Suprapubic skin (tissue), 4 donors: ENCODE measurements around the gene NCLN. TPM values are rescaled to one million over a fixed set of nuclear protein-coding genes. Genes with fewer than 3 reads are reported as not detected.

ENCODE experiments used
- DNase-seq, 2 donors: peaks; one replicate each; pipeline ENCODE4 v3.0.0-alpha.2; 2019; ENCODE audit warnings: low spot score in 2 of 2
- H3K27ac ChIP-seq: fragments of 200-600 bp; sonication (generic); one replicate; pipeline ENCODE4 v1.5.1; 2019
- H3K27me3 ChIP-seq: fragments of 200-600 bp; sonication (generic); one replicate; pipeline ENCODE4 v1.5.1; 2019
- H3K36me3 ChIP-seq: fragments of 200-600 bp; sonication (generic); one replicate; pipeline ENCODE4 v1.5.1; 2019
- H3K4me1 ChIP-seq: fragments of 200-600 bp; sonication (generic); one replicate; pipeline ENCODE4 v1.5.1; 2019
- H3K4me3 ChIP-seq: fragments of 200-600 bp; sonication (generic); one replicate; pipeline ENCODE4 v1.5.1; 2019; ENCODE audit warnings: mild to moderate bottlenecking
- H3K9me3 ChIP-seq: fragments of 200-600 bp; sonication (generic); one replicate; pipeline ENCODE4 v1.5.1; 2019
- EP300 ChIP-seq: sonication (generic); formaldehyde crosslinking; IDR thresholded peaks from one replicate; pipeline ENCODE4 v1.6.1; 2017; ENCODE audit warnings: antibody characterized with exemption
- POLR2A ChIP-seq, 2 donors: fragments of 450-650 bp; IDR thresholded peaks; one replicate each; pipeline ENCODE4 v1.6.1; 2017; ENCODE audit warnings: antibody characterized with exemption in 2 of 2, mild to moderate bottlenecking in 2 of 2, moderate library complexity in 2 of 2
- POLR2AphosphoS5 ChIP-seq, 3 donors: sonication (generic); formaldehyde crosslinking; IDR thresholded peaks; one replicate each; pipeline ENCODE4 v1.6.1; 2017; ENCODE audit warnings: antibody characterized with exemption in 3 of 3
- WGBS: methylation state at CpG from one replicate; pipeline ENCODE4 v1.1.5; 2018; 5-methylcytosine and 5-hydroxymethylcytosine counted together
- total RNA-seq, 4 donors: library from RNA; depleted of rRNA; stranded (reverse); fragments of >200 nt; gene quantifications; one replicate each; pipeline ENCODE4 v1.1.0, GENCODE V29; 2016
- TF ChIP-seq, protein P1 (sequence below), 2 donors: fragments of 200-600 bp in 1 of 2; fragments of 450-650 bp in 1 of 2; sonication (generic) in 1 of 2; IDR thresholded peaks; one replicate each; pipeline ENCODE4 v1.5.1; 2016 to 2019; ENCODE audit warnings: antibody characterized with exemption in 2 of 2, mild to moderate bottlenecking in 1 of 2, moderate library complexity in 1 of 2

NCLN gene
- total RNA-seq, 4 donors from 2014 or later = 31.1 to 66.7 (median 35.0) TPM

- Histone ChIP-seq H3K4me1 (peaks cover 4% of the 10 kb centered on the region), H3K27ac (no peak overlapping the region), H3K27me3 (no peaks in the 10 kb centered on the region), H3K9me3 (no peaks in the 10 kb centered on the region), H3K36me3 (peaks cover 21% of the 10 kb centered on the region), H3K4me3 (no peak overlapping the region)
- TF ChIP-seq EP300 (no peak), POLR2A (IDR thresholded peaks at IDR 0.05) (no peak), POLR2AphosphoS5 (IDR thresholded peaks at IDR 0.05) (no peak)
- TF ChIP-seq, protein P1, sequence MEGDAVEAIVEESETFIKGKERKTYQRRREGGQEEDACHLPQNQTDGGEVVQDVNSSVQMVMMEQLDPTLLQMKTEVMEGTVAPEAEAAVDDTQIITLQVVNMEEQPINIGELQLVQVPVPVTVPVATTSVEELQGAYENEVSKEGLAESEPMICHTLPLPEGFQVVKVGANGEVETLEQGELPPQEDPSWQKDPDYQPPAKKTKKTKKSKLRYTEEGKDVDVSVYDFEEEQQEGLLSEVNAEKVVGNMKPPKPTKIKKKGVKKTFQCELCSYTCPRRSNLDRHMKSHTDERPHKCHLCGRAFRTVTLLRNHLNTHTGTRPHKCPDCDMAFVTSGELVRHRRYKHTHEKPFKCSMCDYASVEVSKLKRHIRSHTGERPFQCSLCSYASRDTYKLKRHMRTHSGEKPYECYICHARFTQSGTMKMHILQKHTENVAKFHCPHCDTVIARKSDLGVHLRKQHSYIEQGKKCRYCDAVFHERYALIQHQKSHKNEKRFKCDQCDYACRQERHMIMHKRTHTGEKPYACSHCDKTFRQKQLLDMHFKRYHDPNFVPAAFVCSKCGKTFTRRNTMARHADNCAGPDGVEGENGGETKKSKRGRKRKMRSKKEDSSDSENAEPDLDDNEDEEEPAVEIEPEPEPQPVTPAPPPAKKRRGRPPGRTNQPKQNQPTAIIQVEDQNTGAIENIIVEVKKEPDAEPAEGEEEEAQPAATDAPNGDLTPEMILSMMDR (IDR thresholded peaks at IDR 0.05) = no peak
- whole genome bisulfite sequencing = 90% methylated on average over 17 of the region's 20 CpGs
- no peak for DNase-seq
These were observed 37.2 kb upstream of the NCLN start for GRCh38 chr19:3148503-3148902.

- Histone ChIP-seq H3K4me1 (peaks cover 4% of the 10 kb centered on the region), H3K36me3 (peaks cover 21% of the 10 kb centered on the region), H3K4me3 (no peak overlapping the region), H3K27ac (no peak overlapping the region), H3K9me3 (no peaks in the 10 kb centered on the region), H3K27me3 (no peaks in the 10 kb centered on the region)
- 87% methylated on average over 4 of the region's 6 CpGs for WGBS
- DNase-seq = no peak
- no peak for TF ChIP-seq EP300
- TF ChIP-seq POLR2A (IDR thresholded peaks at IDR 0.05) = no peak
- TF ChIP-seq, protein P1 (IDR thresholded peaks at IDR 0.05) = no peak
- no peak for TF ChIP-seq POLR2AphosphoS5 (IDR thresholded peaks at IDR 0.05)
These were observed 36.6 kb upstream of the NCLN start for GRCh38 chr19:3149089-3149488.

DNA sequence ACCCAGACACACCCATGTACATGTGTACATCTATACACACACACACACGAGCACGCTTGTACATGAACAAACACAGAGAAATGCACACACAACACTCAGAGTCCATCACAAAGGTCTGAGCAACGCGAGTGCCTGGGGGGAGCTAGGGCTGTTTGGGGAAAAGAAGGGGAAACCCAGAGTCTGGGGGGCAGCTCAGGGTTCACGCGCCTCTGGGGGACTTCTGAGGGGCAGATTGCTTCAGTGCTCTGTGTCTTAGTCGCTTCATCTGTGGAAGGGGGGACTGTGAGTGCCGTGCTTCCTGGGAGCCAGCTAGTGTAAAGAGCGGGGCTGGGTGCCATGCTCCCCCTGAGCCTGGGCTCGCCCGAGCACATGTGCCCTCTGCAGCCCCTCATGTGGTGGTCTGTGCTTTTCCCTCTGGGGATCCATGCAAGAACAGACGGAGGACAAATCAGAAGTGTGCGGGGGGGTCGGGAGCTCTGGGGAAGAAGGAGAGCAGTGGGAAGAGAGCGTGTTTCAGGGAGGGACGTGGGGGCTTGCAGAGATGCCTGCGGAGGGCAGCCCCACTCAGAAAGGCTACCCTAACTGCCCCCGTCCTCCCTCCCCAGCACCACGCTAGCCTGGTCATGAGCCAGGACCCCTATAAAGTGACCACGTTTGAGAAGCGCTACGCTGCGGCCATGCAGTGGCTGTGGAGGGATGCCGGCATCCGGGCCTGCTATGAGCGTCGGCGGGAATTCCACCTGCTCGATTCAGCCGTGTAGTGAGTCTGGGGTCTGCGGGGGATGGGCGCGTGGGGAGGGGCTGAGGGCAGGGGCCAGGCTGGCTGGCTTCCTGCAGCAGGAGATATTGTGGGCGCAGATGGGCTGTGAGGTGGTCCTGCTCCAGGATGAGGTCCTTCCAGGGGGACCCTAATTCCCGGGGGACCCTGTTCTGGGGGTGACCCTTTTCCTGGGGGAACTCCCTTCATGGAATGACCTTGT is 35.9 kb upstream of the NCLN start:
- WGBS = 65% methylated on average over 33 of the region's 35 CpGs
- TF ChIP-seq POLR2A (IDR thresholded peaks at IDR 0.05) (no peak), EP300 (no peak), POLR2AphosphoS5 (IDR thresholded peaks at IDR 0.05) (no peak)
- TF ChIP-seq, protein P1 (IDR thresholded peaks at IDR 0.05) = no peak
- H3K4me1 ChIP-seq = peaks cover 11% of the 10 kb centered on the region
- no peak overlapping the region for H3K4me3 ChIP-seq
- no peak overlapping the region for H3K27ac ChIP-seq
- H3K36me3 ChIP-seq = peaks cover 21% of the 10 kb centered on the region
- DNase-seq = no peak
- no peaks in the 10 kb centered on the region for H3K27me3 ChIP-seq
- H3K9me3 ChIP-seq = no peaks in the 10 kb centered on the region

DNA sequence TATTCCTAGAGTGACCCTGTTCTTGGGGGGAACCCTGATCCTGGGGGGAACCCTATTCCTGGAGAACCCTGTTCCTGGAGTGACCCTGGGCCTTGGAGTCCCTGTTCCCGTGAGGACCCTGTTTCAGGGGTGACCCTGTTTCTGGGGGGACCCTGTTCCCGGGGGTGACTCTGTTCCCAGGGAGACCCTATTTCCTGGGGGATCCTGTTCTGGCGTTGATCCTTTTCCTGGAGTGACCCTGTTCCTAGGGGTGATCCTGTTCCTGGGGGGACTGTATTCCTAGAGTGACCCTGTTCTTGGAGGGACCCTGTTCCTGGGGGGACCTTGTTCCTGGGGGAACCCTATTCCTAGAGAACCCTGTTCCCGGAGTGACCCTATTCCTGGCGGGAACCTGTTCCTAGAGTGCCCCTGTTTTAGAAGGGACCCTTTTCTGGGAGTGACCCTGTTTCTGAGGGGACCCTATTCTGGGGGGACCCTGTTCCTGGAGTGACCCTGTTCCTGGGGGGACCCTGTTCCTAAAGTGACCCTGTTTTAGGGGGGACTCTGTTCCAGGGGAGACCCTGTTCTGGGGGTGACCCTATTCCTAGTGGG is 34.9 kb upstream of the NCLN start:
- H3K4me1 ChIP-seq = peaks cover 20% of the 10 kb centered on the region
- peaks cover 21% of the 10 kb centered on the region for H3K36me3 ChIP-seq
- no peak for DNase-seq
- no peak overlapping the region for H3K4me3 ChIP-seq
- no peak overlapping the region for H3K27ac ChIP-seq
- WGBS = 68% methylated on average over 3 of the region's 5 CpGs
- TF ChIP-seq, protein P1 (IDR thresholded peaks at IDR 0.05) = no peak
- no peak for TF ChIP-seq EP300
- TF ChIP-seq POLR2A (IDR thresholded peaks at IDR 0.05) = no peak
- TF ChIP-seq POLR2AphosphoS5 (IDR thresholded peaks at IDR 0.05) = no peak
- no peaks in the 10 kb centered on the region for H3K27me3 ChIP-seq
- H3K9me3 ChIP-seq = no peaks in the 10 kb centered on the region
